GM21737 (cell line): ENCODE data around the gene HLA-DOB.

Source experiments
- ATAC-seq: cut with Tn5 transposase; IDR thresholded peaks from one replicate; pipeline ENCODE4 v1.9.1; 2021; ENCODE audit warnings: mild to moderate bottlenecking, moderate library complexity; ENCODE audit not compliant: unreplicated experiment

The HLA-DOB gene

GRCh38 chr6:32843979-32844838 lies 27.4 kb upstream of the HLA-DOB start, which contains the start of gene PSMB8:
TSS of gene PSMB8 (minus strand) at chr6:32844047. CDS start at chr6:32843996, 51 bp downstream.
- ATAC-seq, result peak; percentile 71

- ATAC-seq, result no peak
Measured at GRCh38 chr6:32843331-32843978, 26.7 kb upstream of the HLA-DOB start.

GRCh38 chr6:32842690-32843089 lies 25.9 kb upstream of the HLA-DOB start:
- ATAC-seq, result no peak

GRCh38 chr6:32842021-32842650 lies 25.3 kb upstream of the HLA-DOB start:
- ATAC-seq, result no peak

GRCh38 chr6:32840604-32841246 lies 23.9 kb upstream of the HLA-DOB start:
- no peak for ATAC-seq

- ATAC-seq, result no peak
Measured at GRCh38 chr6:32839356-32839755, 22.6 kb upstream of the HLA-DOB start.

GRCh38 chr6:32838114-32838958 lies 21.5 kb upstream of the HLA-DOB start, which contains the start of gene TAP2:
TSS of gene TAP2 (minus strand) at chr6:32838739. CDS start at chr6:32838233, 506 bp downstream.
- peak; percentile 69 for ATAC-seq

- ATAC-seq, result no peak
Measured at GRCh38 chr6:32837651-32838113, 20.9 kb upstream of the HLA-DOB start.

- ATAC-seq, result no peak
Measured at GRCh38 chr6:32836873-32837272, 20.1 kb upstream of the HLA-DOB start.

- no peak for ATAC-seq
Measured at GRCh38 chr6:32835167-32835893, 18.5 kb upstream of the HLA-DOB start.

GRCh38 chr6:32833664-32834063 lies 16.9 kb upstream of the HLA-DOB start:
- no peak for ATAC-seq

- no peak for ATAC-seq
Measured at GRCh38 chr6:32832535-32832934, 15.7 kb upstream of the HLA-DOB start.

GRCh38 chr6:32830936-32831335 lies 14.1 kb upstream of the HLA-DOB start:
- ATAC-seq, result no peak

GRCh38 chr6:32830017-32830416 lies 13.2 kb upstream of the HLA-DOB start:
- ATAC-seq, result no peak

- no peak for ATAC-seq
Measured at GRCh38 chr6:32829495-32829894, 12.7 kb upstream of the HLA-DOB start.

GRCh38 chr6:32827025-32827424 lies 10.2 kb upstream of the HLA-DOB start:
- no peak for ATAC-seq

GRCh38 chr6:32825966-32826365 lies 9.2 kb upstream of the HLA-DOB start:
- no peak for ATAC-seq

- no peak for ATAC-seq
Measured at GRCh38 chr6:32819729-32820128, 2.9 kb upstream of the HLA-DOB start.

GRCh38 chr6:32818867-32819266 lies 2.1 kb upstream of the HLA-DOB start:
- ATAC-seq, result no peak
